Neural cell (in vitro differentiated cells): Measurements from ENCODE around the gene SEC24C. TPM values are rescaled to one million over a fixed set of nuclear protein-coding genes. Genes with fewer than 3 reads are reported as not detected.

Experiments
- H2AFZ ChIP-seq: fragments of 200-600, 300-800 bp; sonication (generic), shearing (Covaris generic); 2 replicates; pipeline ENCODE4 v1.6.0; 2014; ENCODE audit warnings: low read depth, mild to moderate bottlenecking, antibody characterized with exemption, low read length, moderate library complexity
- H3F3A ChIP-seq: fragments of 200-600 bp; shearing (Covaris generic); 2 replicates; pipeline ENCODE4 v1.6.1; 2016; ENCODE audit warnings: mild to moderate bottlenecking, moderate library complexity, mixed read lengths, antibody characterized with exemption, low read length; ENCODE audit not compliant: insufficient read depth, poor library complexity, severe bottlenecking
- H3K27ac ChIP-seq: fragments of 200-600, 300-800 bp; sonication (generic), shearing (Covaris generic); 2 replicates; pipeline ENCODE4 v1.5.1; 2014; ENCODE audit warnings: mild to moderate bottlenecking, low read length, moderate library complexity
- H3K27me3 ChIP-seq: fragments of 300-800, 200-600 bp; sonication (generic), shearing (Covaris generic); 2 replicates; pipeline ENCODE4 v1.6.0; 2014; ENCODE audit warnings: mild to moderate bottlenecking, low read depth, low read length, moderate library complexity; ENCODE audit not compliant: insufficient read depth
- H3K36me3 ChIP-seq: fragments of 300-800, 200-600 bp; sonication (generic), shearing (Covaris generic); 2 replicates; pipeline ENCODE4 v1.5.1; 2014; ENCODE audit warnings: mild to moderate bottlenecking, antibody characterized with exemption, low read length, moderate library complexity; ENCODE audit not compliant: insufficient read depth
- H3K4me2 ChIP-seq: fragments of 300-800, 200-600 bp; sonication (generic), shearing (Covaris generic); 2 replicates; pipeline ENCODE4 v1.6.0; 2014; ENCODE audit warnings: mild to moderate bottlenecking, low read length
- H3K4me3 ChIP-seq: fragments of 300-800, 200-600 bp; sonication (generic), shearing (Covaris generic); 2 replicates; pipeline ENCODE4 v1.5.1; 2014; ENCODE audit warnings: mild to moderate bottlenecking, low read length, moderate library complexity
- H3K79me2 ChIP-seq: fragments of 200-600 bp; shearing (Covaris generic); replicated peaks from 2 replicates; pipeline ENCODE4 v1.6.0; 2014; ENCODE audit warnings: mild to moderate bottlenecking, low read length, moderate library complexity; ENCODE audit not compliant: insufficient read depth
- H3K9ac ChIP-seq: fragments of 300-800, 200-600 bp; sonication (generic), shearing (Covaris generic); 2 replicates; pipeline ENCODE4 v1.6.1; 2016; ENCODE audit warnings: mild to moderate bottlenecking, low read length, mixed read lengths
- H3K9me2 ChIP-seq: fragments of 200-600 bp; shearing (Covaris generic); 2 replicates; pipeline ENCODE4 v1.6.1; 2016; ENCODE audit warnings: mild to moderate bottlenecking, low read length, mixed read lengths; ENCODE audit not compliant: insufficient read depth
- H3K9me3 ChIP-seq: fragments of 200-600, 300-800 bp; sonication (generic), shearing (Covaris generic); 2 replicates; pipeline ENCODE4 v1.6.1; 2016; ENCODE audit warnings: mild to moderate bottlenecking, mixed run types, low read length, moderate library complexity, mixed read lengths
- H4K20me1 ChIP-seq: fragments of 200-600 bp; shearing (Covaris generic); 2 replicates; pipeline ENCODE4 v1.6.1; 2016; ENCODE audit warnings: mild to moderate bottlenecking, mixed run types; ENCODE audit not compliant: insufficient read depth
- EP300 ChIP-seq: fragments of 450-650 bp; conservative IDR thresholded peaks from 2 replicates; pipeline ENCODE4 v1.6.1; 2014; ENCODE audit warnings: antibody characterized with exemption, mild to moderate bottlenecking, moderate library complexity; ENCODE audit not compliant: poor library complexity, severe bottlenecking
- EZH2 ChIP-seq: fragments of 200-600, 300-800 bp; shearing (Covaris generic), sonication (generic); IDR thresholded peaks from 2 replicates; pipeline ENCODE4 v1.6.1; 2014; ENCODE audit warnings: antibody characterized with exemption, low read length, borderline replicate concordance, mild to moderate bottlenecking; ENCODE audit not compliant: insufficient read depth, poor library complexity, severe bottlenecking
- MXI1 ChIP-seq: fragments of 450-650 bp; conservative IDR thresholded peaks from 2 replicates; pipeline ENCODE4 v1.6.1; 2014; ENCODE audit warnings: antibody characterized with exemption, mild to moderate bottlenecking; ENCODE audit not compliant: poor library complexity, severe bottlenecking
- POLR2AphosphoS5 ChIP-seq: IDR thresholded peaks from 2 replicates; pipeline ENCODE4 v1.6.1; 2012
- RAD21 ChIP-seq: fragments of 450-650 bp; conservative IDR thresholded peaks from 2 replicates; pipeline ENCODE4 v1.6.1; 2014; ENCODE audit warnings: antibody characterized with exemption, mild to moderate bottlenecking, moderate library complexity
- SMC3 ChIP-seq: fragments of 450-650 bp; conservative IDR thresholded peaks from 2 replicates; pipeline ENCODE4 v1.6.1; 2014; ENCODE audit warnings: antibody characterized with exemption, mild to moderate bottlenecking, moderate library complexity; ENCODE audit not compliant: poor library complexity
- TAF1 ChIP-seq: IDR thresholded peaks from 2 replicates; pipeline ENCODE4 v1.6.1; 2012; ENCODE audit warnings: low read depth
- polyA plus RNA-seq: library from polyadenylated mRNA; depleted of rRNA; stranded (reverse); fragments of >200 nt; gene quantifications from 2 replicates; pipeline ENCODE4 v1.2.3, GENCODE V29; 2014
- TF ChIP-seq, protein P1 (sequence below): fragments of 450-650 bp; IDR thresholded peaks from 2 replicates; pipeline ENCODE4 v1.5.1; 2014; ENCODE audit warnings: antibody characterized with exemption, mild to moderate bottlenecking, moderate library complexity; ENCODE audit not compliant: poor library complexity, severe bottlenecking
- TF ChIP-seq, protein P2 (sequence below): IDR thresholded peaks from 2 replicates; pipeline ENCODE4 v1.6.1; 2012; ENCODE audit warnings: borderline replicate concordance

SEC24C gene
- polyA plus RNA-seq, 1 donor from 2014 or later: 43.0 TPM

DNA sequence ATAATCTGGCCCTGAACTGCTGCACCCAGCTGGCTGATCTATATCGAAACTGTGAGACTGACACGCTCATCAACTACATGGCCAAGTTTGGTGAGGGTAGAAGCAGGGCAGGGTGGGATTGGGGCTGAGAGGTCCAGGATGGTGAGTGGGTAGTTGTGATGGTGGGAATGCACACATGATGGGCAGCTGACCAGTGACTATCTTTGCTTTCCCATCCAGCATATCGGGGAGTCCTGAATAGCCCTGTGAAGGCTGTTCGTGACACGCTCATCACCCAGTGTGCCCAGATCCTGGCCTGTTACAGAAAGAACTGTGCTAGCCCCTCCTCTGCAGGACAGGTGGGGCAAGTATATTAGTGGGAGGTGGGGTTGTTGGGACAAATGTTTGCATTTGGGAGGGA, 25.2 kb downstream of the SEC24C start:
- Histone ChIP-seq H3K27me3 (no peaks in the 10 kb centered on the region), H4K20me1 (no peaks in the 10 kb centered on the region), H3K36me3 (no peaks in the 10 kb centered on the region), H3K4me3 (no peak overlapping the region), H2AFZ (no peak overlapping the region), H3K9me2 (no peaks in the 10 kb centered on the region), H3F3A (no peaks in the 10 kb centered on the region), H3K79me2 (peaks cover 6% of the 10 kb centered on the region), H3K27ac (no peak overlapping the region), H3K9ac (no peak overlapping the region), H3K4me2 (no peak overlapping the region), H3K9me3 (no peaks in the 10 kb centered on the region)
- TF ChIP-seq, protein P1, sequence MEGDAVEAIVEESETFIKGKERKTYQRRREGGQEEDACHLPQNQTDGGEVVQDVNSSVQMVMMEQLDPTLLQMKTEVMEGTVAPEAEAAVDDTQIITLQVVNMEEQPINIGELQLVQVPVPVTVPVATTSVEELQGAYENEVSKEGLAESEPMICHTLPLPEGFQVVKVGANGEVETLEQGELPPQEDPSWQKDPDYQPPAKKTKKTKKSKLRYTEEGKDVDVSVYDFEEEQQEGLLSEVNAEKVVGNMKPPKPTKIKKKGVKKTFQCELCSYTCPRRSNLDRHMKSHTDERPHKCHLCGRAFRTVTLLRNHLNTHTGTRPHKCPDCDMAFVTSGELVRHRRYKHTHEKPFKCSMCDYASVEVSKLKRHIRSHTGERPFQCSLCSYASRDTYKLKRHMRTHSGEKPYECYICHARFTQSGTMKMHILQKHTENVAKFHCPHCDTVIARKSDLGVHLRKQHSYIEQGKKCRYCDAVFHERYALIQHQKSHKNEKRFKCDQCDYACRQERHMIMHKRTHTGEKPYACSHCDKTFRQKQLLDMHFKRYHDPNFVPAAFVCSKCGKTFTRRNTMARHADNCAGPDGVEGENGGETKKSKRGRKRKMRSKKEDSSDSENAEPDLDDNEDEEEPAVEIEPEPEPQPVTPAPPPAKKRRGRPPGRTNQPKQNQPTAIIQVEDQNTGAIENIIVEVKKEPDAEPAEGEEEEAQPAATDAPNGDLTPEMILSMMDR: no peak
- TF ChIP-seq SMC3: no peak
- TF ChIP-seq MXI1: no peak
- TF ChIP-seq TAF1: no peak
- TF ChIP-seq EP300: no peak
- no peak for TF ChIP-seq EZH2
- TF ChIP-seq, protein P2, sequence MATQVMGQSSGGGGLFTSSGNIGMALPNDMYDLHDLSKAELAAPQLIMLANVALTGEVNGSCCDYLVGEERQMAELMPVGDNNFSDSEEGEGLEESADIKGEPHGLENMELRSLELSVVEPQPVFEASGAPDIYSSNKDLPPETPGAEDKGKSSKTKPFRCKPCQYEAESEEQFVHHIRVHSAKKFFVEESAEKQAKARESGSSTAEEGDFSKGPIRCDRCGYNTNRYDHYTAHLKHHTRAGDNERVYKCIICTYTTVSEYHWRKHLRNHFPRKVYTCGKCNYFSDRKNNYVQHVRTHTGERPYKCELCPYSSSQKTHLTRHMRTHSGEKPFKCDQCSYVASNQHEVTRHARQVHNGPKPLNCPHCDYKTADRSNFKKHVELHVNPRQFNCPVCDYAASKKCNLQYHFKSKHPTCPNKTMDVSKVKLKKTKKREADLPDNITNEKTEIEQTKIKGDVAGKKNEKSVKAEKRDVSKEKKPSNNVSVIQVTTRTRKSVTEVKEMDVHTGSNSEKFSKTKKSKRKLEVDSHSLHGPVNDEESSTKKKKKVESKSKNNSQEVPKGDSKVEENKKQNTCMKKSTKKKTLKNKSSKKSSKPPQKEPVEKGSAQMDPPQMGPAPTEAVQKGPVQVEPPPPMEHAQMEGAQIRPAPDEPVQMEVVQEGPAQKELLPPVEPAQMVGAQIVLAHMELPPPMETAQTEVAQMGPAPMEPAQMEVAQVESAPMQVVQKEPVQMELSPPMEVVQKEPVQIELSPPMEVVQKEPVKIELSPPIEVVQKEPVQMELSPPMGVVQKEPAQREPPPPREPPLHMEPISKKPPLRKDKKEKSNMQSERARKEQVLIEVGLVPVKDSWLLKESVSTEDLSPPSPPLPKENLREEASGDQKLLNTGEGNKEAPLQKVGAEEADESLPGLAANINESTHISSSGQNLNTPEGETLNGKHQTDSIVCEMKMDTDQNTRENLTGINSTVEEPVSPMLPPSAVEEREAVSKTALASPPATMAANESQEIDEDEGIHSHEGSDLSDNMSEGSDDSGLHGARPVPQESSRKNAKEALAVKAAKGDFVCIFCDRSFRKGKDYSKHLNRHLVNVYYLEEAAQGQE: no peak
- no peak for TF ChIP-seq RAD21
- no peak for TF ChIP-seq POLR2AphosphoS5

DNA sequence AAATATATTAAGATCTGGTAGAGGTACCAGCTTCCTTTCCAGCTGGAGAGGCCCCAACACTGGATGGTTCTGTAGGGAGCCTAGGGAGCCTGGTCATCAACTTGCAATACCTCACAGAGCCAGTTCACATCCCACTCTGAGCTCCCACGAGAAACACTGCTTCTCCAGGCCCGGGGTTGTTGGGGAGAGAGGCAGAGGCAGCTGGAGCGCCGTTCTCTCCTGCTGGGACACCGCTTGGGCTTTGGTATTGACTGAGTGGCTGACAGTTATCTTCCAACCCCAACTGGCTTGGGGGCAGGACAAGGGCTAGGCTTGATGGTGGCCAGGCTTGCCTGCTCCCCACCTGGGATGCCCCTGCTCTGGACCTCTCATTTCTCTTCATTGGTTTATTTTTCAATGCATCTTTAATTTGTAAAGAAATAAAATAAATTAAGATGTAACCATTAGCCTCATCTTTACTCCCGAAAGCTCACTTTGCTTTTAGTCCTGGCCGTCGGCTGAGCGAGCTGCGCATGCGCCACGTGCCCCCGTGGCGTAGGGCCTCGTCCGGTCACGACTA, 27.6 kb downstream of the SEC24C start:
- TF ChIP-seq TAF1 (no peak), EP300 (no peak), POLR2AphosphoS5 (no peak), MXI1 (no peak), RAD21 (no peak), EZH2 (no peak), SMC3 (no peak)
- TF ChIP-seq, protein P2: no peak
- TF ChIP-seq, protein P1: no peak
- peak overlapping the region; percentile 90 for H3K27ac ChIP-seq
- H3K9me3 ChIP-seq: no peaks in the 10 kb centered on the region
- H3K79me2 ChIP-seq: peaks cover 22% of the 10 kb centered on the region
- H3K9me2 ChIP-seq: no peaks in the 10 kb centered on the region
- H3K4me3 ChIP-seq: peak overlapping the region; percentile 97
- peak overlapping the region; percentile 85 for H3K9ac ChIP-seq
- no peaks in the 10 kb centered on the region for H3F3A ChIP-seq
- no peaks in the 10 kb centered on the region for H3K36me3 ChIP-seq
- H3K4me2 ChIP-seq: peak overlapping the region; percentile 68
- no peaks in the 10 kb centered on the region for H4K20me1 ChIP-seq
- peak overlapping the region; percentile 84 for H2AFZ ChIP-seq
- H3K27me3 ChIP-seq: no peaks in the 10 kb centered on the region
